H1 (cell line): Measurements from ENCODE around the gene ATP6V0E2. TPM values are rescaled to one million over a fixed set of nuclear protein-coding genes. Genes with fewer than 3 reads are reported as not detected.

ENCODE experiments used
- HDAC6 ChIP-seq: IDR thresholded peaks from one replicate; pipeline ENCODE4 v1.7.1; 2012; ENCODE audit warnings: low read depth, mild to moderate bottlenecking, inconsistent platforms, low read length, moderate library complexity
- polyA plus RNA-seq, 7 experiments: library from polyadenylated mRNA; depleted of rRNA in 3 of 7; stranded (reverse) in 5 of 7; unstranded in 2 of 7; fragments of >200 nt in 5 of 7; fragments of 200-250 nt in 2 of 7; gene quantifications; 1 replicate in 5 of 7; 2 replicates in 1 of 7; 4 replicates in 1 of 7; pipeline versions ENCODE4 v1.2.1 to v1.2.3, GENCODE V29; 2011 to 2013; ENCODE audit warnings: missing spikeins in 2 of 7, mixed read lengths in 2 of 7
- total RNA-seq: library from RNA; stranded (reverse); fragmentation: NEBNext Ultra II Directional; extraction: Animal tissue kit (Norgen Biotek cat#: 25700); gene quantifications from 2 replicates; pipeline ENCODE4 v1.2.1, GENCODE V29; 2021
- TF ChIP-seq, protein P1 (sequence below): fragments of 300-600 bp; sonication (generic); IDR thresholded peaks from 2 replicates; pipeline ENCODE4 v1.7.1; 2012; ENCODE audit warnings: low read length, moderate library complexity, mild to moderate bottlenecking, inconsistent platforms; ENCODE audit not compliant: insufficient replicate concordance

Gene ATP6V0E2
- total and polyA plus RNA-seq, 2 of the 8 experiments (the other 6 are each of a cell fraction or from before 2014, with no cell fraction given): 26.1 to 47.9 TPM

- TF ChIP-seq, protein P1, sequence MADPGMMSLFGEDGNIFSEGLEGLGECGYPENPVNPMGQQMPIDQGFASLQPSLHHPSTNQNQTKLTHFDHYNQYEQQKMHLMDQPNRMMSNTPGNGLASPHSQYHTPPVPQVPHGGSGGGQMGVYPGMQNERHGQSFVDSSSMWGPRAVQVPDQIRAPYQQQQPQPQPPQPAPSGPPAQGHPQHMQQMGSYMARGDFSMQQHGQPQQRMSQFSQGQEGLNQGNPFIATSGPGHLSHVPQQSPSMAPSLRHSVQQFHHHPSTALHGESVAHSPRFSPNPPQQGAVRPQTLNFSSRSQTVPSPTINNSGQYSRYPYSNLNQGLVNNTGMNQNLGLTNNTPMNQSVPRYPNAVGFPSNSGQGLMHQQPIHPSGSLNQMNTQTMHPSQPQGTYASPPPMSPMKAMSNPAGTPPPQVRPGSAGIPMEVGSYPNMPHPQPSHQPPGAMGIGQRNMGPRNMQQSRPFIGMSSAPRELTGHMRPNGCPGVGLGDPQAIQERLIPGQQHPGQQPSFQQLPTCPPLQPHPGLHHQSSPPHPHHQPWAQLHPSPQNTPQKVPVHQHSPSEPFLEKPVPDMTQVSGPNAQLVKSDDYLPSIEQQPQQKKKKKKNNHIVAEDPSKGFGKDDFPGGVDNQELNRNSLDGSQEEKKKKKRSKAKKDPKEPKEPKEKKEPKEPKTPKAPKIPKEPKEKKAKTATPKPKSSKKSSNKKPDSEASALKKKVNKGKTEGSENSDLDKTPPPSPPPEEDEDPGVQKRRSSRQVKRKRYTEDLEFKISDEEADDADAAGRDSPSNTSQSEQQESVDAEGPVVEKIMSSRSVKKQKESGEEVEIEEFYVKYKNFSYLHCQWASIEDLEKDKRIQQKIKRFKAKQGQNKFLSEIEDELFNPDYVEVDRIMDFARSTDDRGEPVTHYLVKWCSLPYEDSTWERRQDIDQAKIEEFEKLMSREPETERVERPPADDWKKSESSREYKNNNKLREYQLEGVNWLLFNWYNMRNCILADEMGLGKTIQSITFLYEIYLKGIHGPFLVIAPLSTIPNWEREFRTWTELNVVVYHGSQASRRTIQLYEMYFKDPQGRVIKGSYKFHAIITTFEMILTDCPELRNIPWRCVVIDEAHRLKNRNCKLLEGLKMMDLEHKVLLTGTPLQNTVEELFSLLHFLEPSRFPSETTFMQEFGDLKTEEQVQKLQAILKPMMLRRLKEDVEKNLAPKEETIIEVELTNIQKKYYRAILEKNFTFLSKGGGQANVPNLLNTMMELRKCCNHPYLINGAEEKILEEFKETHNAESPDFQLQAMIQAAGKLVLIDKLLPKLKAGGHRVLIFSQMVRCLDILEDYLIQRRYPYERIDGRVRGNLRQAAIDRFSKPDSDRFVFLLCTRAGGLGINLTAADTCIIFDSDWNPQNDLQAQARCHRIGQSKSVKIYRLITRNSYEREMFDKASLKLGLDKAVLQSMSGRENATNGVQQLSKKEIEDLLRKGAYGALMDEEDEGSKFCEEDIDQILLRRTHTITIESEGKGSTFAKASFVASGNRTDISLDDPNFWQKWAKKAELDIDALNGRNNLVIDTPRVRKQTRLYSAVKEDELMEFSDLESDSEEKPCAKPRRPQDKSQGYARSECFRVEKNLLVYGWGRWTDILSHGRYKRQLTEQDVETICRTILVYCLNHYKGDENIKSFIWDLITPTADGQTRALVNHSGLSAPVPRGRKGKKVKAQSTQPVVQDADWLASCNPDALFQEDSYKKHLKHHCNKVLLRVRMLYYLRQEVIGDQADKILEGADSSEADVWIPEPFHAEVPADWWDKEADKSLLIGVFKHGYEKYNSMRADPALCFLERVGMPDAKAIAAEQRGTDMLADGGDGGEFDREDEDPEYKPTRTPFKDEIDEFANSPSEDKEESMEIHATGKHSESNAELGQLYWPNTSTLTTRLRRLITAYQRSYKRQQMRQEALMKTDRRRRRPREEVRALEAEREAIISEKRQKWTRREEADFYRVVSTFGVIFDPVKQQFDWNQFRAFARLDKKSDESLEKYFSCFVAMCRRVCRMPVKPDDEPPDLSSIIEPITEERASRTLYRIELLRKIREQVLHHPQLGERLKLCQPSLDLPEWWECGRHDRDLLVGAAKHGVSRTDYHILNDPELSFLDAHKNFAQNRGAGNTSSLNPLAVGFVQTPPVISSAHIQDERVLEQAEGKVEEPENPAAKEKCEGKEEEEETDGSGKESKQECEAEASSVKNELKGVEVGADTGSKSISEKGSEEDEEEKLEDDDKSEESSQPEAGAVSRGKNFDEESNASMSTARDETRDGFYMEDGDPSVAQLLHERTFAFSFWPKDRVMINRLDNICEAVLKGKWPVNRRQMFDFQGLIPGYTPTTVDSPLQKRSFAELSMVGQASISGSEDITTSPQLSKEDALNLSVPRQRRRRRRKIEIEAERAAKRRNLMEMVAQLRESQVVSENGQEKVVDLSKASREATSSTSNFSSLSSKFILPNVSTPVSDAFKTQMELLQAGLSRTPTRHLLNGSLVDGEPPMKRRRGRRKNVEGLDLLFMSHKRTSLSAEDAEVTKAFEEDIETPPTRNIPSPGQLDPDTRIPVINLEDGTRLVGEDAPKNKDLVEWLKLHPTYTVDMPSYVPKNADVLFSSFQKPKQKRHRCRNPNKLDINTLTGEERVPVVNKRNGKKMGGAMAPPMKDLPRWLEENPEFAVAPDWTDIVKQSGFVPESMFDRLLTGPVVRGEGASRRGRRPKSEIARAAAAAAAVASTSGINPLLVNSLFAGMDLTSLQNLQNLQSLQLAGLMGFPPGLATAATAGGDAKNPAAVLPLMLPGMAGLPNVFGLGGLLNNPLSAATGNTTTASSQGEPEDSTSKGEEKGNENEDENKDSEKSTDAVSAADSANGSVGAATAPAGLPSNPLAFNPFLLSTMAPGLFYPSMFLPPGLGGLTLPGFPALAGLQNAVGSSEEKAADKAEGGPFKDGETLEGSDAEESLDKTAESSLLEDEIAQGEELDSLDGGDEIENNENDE: no peak
- no peak for TF ChIP-seq HDAC6
Observed at GRCh38 chr7:149864023-149864422, 9.7 kb upstream of the ATP6V0E2 start (continued).
